Measurements from ENCODE around the gene ASXL2.

DNA sequence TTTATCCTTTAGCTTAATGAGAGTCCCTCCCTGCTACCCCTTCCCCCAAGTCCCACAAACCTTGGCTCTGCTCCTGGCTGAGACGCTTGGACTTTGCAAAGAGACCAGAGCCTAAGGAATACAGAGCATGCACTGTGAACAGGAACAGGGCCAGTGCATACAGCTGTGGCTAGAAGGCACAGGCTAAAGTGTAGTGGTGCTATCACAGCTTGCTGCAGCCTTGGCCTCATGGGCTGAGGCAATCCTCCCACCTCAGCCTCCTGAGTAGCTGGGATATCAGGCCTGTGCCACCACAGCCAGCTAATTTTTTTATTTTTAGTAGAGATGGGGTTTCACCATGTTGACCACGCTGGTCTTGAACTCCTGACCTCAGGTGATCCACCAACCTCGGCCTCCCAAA lies 39.5 kb upstream of the ASXL2 start:
- no peak for TF ChIP-seq HNRNPUL1 (IDR thresholded peaks at IDR 0.05; ENCODE audit: low read depth, low read length)
- TF ChIP-seq ONECUT2 (CRISPR knock-in tag; IDR thresholded peaks at IDR 0.05), result no peak
- no peak for TF ChIP-seq ELF4 (CRISPR knock-in tag; IDR thresholded peaks at IDR 0.05; ENCODE audit: borderline replicate concordance)
- TF ChIP-seq, protein P1, sequence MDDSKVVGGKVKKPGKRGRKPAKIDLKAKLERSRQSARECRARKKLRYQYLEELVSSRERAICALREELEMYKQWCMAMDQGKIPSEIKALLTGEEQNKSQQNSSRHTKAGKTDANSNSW (CRISPR knock-in tag; IDR thresholded peaks at IDR 0.05; ENCODE audit: borderline replicate concordance), result no peak
- TF ChIP-seq AKAP8 (CRISPR knock-in tag; IDR thresholded peaks at IDR 0.05), result no peak
- TF ChIP-seq FOXM1 (CRISPR knock-in tag; IDR thresholded peaks at IDR 0.05), result no peak
